Measurements from ENCODE around the gene WDR1. TPM values are rescaled to one million over a fixed set of nuclear protein-coding genes. Genes with fewer than 3 reads are reported as not detected.
A peak's percentile ranks its signal among the peaks of the same experiment; 100 is the strongest.

WDR1 gene
- polyA plus RNA-seq, 2 of the 4 experiments (the other 2 are of a cell fraction), result 251 to 326 TPM

GRCh38 chr4:10159671-10160070 is 43.1 kb upstream of the WDR1 start:
- H3K4me2 ChIP-seq, result no peak overlapping the region
- DNase-seq (ENCODE audit: low read depth in 1 of 2, low spot score in 1 of 2), result no peak
- ATAC-seq, result no peak
- no peak overlapping the region for H3K4me3 ChIP-seq
- H3K9me3 ChIP-seq, result no peaks in the 10 kb centered on the region
- TF ChIP-seq ZNF302 (CRISPR knock-in tag; IDR thresholded peaks at IDR 0.05), result no peak
- TF ChIP-seq FOSB (CRISPR knock-in tag; IDR thresholded peaks at IDR 0.05), result no peak
- FAIRE-seq, result no peak
- ChIA-PET CTCF (interaction anchor here (0.7 to 1.7 kb wide), 7 partner anchors 8 to 384 kb away, joined by 3 to 9 read pairs (median 3); no protein-coding TSS in a partner anchor), POLR2A (no interaction called here)
- H3K4me1 ChIP-seq, result no peaks in the 10 kb centered on the region
- no peak overlapping the region for H3K27ac ChIP-seq

- H3K9me3 ChIP-seq, result no peaks in the 10 kb centered on the region
- no peak overlapping the region for H3K27ac ChIP-seq
- no peak for FAIRE-seq
- no peak overlapping the region for H3K4me3 ChIP-seq
- POLR2A ChIA-PET, result no interaction called here
- no peak for ATAC-seq
- H3K4me2 ChIP-seq, result 0 out of 3 replicates have a peak overlapping the region, but pooled peaks have one; percentile 14
- CTCF ChIA-PET, result interaction anchor here (0.7 to 2.4 kb wide), 14 partner anchors 8 to 393 kb away, joined by 3 to 9 read pairs (median 3); partner anchors contain the start of gene ZNF518B
- 15% methylated on average over 9 of the region's 9 CpGs for WGBS (ENCODE audit: missing lambda C conversion rate)
- H3K4me1 ChIP-seq, result no peaks in the 10 kb centered on the region
- no peak for TF ChIP-seq USF2 (IDR thresholded peaks at IDR 0.05)
- DNase-seq (ENCODE audit: low read depth in 1 of 2, low spot score in 1 of 2), result no peak
Measured at GRCh38 chr4:10158333-10158942, 41.8 kb upstream of the WDR1 start.

GRCh38 chr4:10157478-10158332 is 41.1 kb upstream of the WDR1 start:
- no peak overlapping the region for H3K27ac ChIP-seq
- TF ChIP-seq CTCF (IDR thresholded peaks at IDR 0.05), result peak; percentile 50
- TF ChIP-seq HDAC2 (IDR thresholded peaks at IDR 0.05), result no peak
- TF ChIP-seq RAD21 (conservative IDR thresholded peaks at IDR 0.05 in 1 of 2, IDR thresholded peaks at IDR 0.05 in 1 of 2), result peak; percentile 45 to 70; a peak in 4 of 5 replicates
- peak; percentile 59 for TF ChIP-seq SMC3 (IDR thresholded peaks at IDR 0.05)
- H3K4me2 ChIP-seq, result 0 out of 3 replicates have a peak overlapping the region, but pooled peaks have one; percentile 14
- CTCF ChIA-PET, result interaction anchor here (0.8 to 2.4 kb wide), 12 partner anchors 7 to 394 kb away, joined by 3 to 7 read pairs (median 3); partner anchors contain the start of gene ZNF518B
- H3K4me1 ChIP-seq, result no peaks in the 10 kb centered on the region
- peak; percentile 58 to 67 for DNase-seq (ENCODE audit: low read depth in 1 of 2, low spot score in 1 of 2)
- H3K4me3 ChIP-seq, result no peak overlapping the region
- FAIRE-seq, result no peak
- POLR2A ChIA-PET, result no interaction called here
- WGBS (ENCODE audit: missing lambda C conversion rate), result 12% methylated on average over 7 of the region's 8 CpGs
- H3K9me3 ChIP-seq, result no peaks in the 10 kb centered on the region
- peak; percentile 82 to 91; a peak in 5 of 6 replicates for ATAC-seq

GRCh38 chr4:10154241-10154640 is 37.6 kb upstream of the WDR1 start:
- no peak overlapping the region for H3K4me2 ChIP-seq
- DNase-seq (ENCODE audit: low read depth in 1 of 2, low spot score in 1 of 2) (no peak), ATAC-seq (no peak), FAIRE-seq (no peak)
- TF ChIP-seq MAFK (IDR thresholded peaks at IDR 0.05; ENCODE audit: partially characterized antibody) (peak; percentile 84), POLR2AphosphoS2 (conservative IDR thresholded peaks at IDR 0.05; ENCODE audit: low read length) (no peak)
- 0% methylated on average over 3 of the region's 3 CpGs for WGBS (ENCODE audit: missing lambda C conversion rate)
- POLR2A ChIA-PET, result no interaction called here
- no peak overlapping the region for H3K4me3 ChIP-seq
- CTCF ChIA-PET, result interaction anchor here (0.6 kb wide), 1 partner anchor 672 kb away, joined by 3 read pairs; no protein-coding TSS in a partner anchor
- H3K4me1 ChIP-seq, result no peaks in the 10 kb centered on the region
- H3K27ac ChIP-seq, result no peak overlapping the region
- H3K9me3 ChIP-seq, result no peaks in the 10 kb centered on the region

GRCh38 chr4:10153161-10153560 is 36.6 kb upstream of the WDR1 start:
- Histone ChIP-seq H3K4me3 (no peak overlapping the region), H3K4me2 (no peak overlapping the region), H3K4me1 (no peaks in the 10 kb centered on the region), H3K27ac (no peak overlapping the region), H3K9me3 (no peaks in the 10 kb centered on the region)
- no peak for TF ChIP-seq HDAC2 (IDR thresholded peaks at IDR 0.05)
- no peak for TF ChIP-seq CHD4 (IDR thresholded peaks at IDR 0.05; ENCODE audit: borderline replicate concordance)
- TF ChIP-seq SREBF2 (IDR thresholded peaks at IDR 0.05), result no peak
- TF ChIP-seq RCOR1 (IDR thresholded peaks at IDR 0.05; ENCODE audit: low read depth, low read length), result no peak
- no peak for TF ChIP-seq ESRRA (IDR thresholded peaks at IDR 0.05; ENCODE audit: borderline replicate concordance, low read length)
- no peak for TF ChIP-seq CBX8 (IDR thresholded peaks at IDR 0.05)
- no peak for TF ChIP-seq PBX3 (IDR thresholded peaks at IDR 0.05)
- no peak for TF ChIP-seq KDM1A (IDR thresholded peaks at IDR 0.05; ENCODE audit: low read depth)
- no peak for TF ChIP-seq BHLHE40 (IDR thresholded peaks at IDR 0.05; ENCODE audit: low read depth, low read length)
- no peak for TF ChIP-seq NFE2L2 (conservative IDR thresholded peaks at IDR 0.05; ENCODE audit: low read length)
- CTCF ChIA-PET, result no interaction called here
- 0% methylated on average over 1 of the region's 1 CpG for WGBS (ENCODE audit: missing lambda C conversion rate)
- POLR2A ChIA-PET, result no interaction called here
- ATAC-seq (no peak), DNase-seq (ENCODE audit: low read depth in 1 of 2, low spot score in 1 of 2) (no peak), FAIRE-seq (no peak)
